GM10248 (cell line): ENCODE results near the gene CELA2A.
"Not testable (repeated sequence)": the region's sequence is repeated elsewhere in the genome, so short reads cannot be mapped to it uniquely, and the experiment has no call there.

Experiments used
- CTCF ChIA-PET: fragments of 300-600 bp; sonication (Branson Sonifier 250); formaldehyde crosslinking; extraction: SDS; loops from one replicate; lab custom pipeline; 2021; ENCODE audit warnings: antibody characterized with exemption; lab: Yijun Ruan, JAX
- POLR2A ChIA-PET: fragments of 350-650 bp; sonication (Branson Sonifier 250); formaldehyde crosslinking; extraction: SDS; loops from one replicate; lab custom pipeline; 2020; ENCODE audit warnings: antibody characterized with exemption; lab: Yijun Ruan, JAX
- DNase-seq: peaks from one replicate; pipeline ENCODE4 v3.0.0; 2012; ENCODE audit errors: extremely low spot score
- TF ChIP-seq, protein P1 (sequence below): IDR thresholded peaks from 2 replicates; pipeline ENCODE4 v1.5.1; 2012; ENCODE audit warnings: mild to moderate bottlenecking, low read depth; ENCODE audit errors: extremely low read depth, missing control alignments, control extremely low read depth

CELA2A gene

DNA sequence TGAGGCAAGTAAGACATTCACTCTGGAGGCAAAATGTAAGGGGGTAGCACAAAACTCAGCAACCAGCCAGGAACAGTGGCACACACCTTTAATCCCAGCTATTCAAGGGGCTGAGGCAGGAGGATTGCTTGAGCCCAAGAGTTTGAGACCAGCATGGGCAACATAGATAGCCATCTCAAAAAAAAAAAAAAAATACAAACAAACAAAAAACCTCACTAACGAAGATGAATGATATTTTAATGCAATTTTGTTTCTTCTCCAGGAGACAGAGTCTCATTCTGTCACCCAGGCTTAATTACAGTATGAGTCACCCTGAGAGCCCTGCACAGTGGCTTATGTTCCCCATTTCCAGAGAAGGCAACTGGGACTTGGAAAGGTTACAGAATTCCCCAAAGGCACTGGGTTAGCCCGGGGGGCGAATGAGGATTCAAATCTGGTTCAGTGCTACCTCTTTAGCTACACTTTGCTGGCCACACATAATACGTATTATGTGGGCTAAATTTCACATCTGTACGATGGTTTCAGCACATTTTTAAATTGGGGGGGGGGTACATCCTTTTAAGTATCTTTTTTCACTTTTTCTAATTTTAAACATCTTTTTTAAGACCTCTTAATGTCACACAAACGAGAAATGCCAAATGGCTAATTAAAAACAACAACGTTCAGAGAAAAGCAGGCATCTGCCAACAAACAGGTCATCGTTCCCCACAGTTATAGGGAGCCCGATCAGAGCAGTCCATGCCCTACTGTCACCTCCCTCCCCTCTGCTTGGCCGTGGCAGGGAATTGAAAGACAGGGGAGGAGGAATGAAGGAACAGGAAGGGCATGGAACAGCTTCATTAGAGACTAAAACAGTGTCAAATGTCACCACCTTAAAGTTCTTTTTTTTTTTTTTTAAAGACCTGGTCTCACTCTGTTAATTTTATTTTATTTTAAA, 3.5 kb downstream of the CELA2A start:
- POLR2A ChIA-PET, result interaction anchor here (0.6 kb wide), 1 partner anchor 290 kb away, joined by 3 read pairs; no protein-coding TSS in a partner anchor
- TF ChIP-seq, protein P1, sequence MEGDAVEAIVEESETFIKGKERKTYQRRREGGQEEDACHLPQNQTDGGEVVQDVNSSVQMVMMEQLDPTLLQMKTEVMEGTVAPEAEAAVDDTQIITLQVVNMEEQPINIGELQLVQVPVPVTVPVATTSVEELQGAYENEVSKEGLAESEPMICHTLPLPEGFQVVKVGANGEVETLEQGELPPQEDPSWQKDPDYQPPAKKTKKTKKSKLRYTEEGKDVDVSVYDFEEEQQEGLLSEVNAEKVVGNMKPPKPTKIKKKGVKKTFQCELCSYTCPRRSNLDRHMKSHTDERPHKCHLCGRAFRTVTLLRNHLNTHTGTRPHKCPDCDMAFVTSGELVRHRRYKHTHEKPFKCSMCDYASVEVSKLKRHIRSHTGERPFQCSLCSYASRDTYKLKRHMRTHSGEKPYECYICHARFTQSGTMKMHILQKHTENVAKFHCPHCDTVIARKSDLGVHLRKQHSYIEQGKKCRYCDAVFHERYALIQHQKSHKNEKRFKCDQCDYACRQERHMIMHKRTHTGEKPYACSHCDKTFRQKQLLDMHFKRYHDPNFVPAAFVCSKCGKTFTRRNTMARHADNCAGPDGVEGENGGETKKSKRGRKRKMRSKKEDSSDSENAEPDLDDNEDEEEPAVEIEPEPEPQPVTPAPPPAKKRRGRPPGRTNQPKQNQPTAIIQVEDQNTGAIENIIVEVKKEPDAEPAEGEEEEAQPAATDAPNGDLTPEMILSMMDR, result no peak
- CTCF ChIA-PET, result no interaction called here
- no peak for DNase-seq

DNA sequence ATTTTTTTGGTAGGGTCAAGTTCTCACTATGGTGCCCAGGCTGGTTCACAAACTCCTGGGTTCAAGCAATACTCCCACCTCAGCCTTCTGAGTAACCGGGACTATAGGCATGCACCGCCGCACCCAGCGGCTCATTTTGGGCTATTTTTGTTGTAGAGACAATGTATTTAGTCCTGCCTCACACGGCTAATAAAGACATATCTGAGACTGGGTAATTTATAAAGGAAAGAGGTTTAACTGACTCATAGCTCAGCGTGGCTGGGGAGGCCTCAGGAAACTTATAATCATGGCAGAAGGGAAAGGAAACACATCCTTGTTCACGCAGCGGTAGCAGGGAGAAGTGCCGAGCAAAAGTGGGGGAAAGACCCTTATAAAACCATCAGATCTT, 4.2 kb downstream of the CELA2A start:
- no peak for DNase-seq
- ChIA-PET CTCF (interaction anchor here (0.6 kb wide), 1 partner anchor 539 kb away, joined by 3 read pairs; no protein-coding TSS in a partner anchor), POLR2A (no interaction called here)
- TF ChIP-seq, protein P1, result no peak

DNA sequence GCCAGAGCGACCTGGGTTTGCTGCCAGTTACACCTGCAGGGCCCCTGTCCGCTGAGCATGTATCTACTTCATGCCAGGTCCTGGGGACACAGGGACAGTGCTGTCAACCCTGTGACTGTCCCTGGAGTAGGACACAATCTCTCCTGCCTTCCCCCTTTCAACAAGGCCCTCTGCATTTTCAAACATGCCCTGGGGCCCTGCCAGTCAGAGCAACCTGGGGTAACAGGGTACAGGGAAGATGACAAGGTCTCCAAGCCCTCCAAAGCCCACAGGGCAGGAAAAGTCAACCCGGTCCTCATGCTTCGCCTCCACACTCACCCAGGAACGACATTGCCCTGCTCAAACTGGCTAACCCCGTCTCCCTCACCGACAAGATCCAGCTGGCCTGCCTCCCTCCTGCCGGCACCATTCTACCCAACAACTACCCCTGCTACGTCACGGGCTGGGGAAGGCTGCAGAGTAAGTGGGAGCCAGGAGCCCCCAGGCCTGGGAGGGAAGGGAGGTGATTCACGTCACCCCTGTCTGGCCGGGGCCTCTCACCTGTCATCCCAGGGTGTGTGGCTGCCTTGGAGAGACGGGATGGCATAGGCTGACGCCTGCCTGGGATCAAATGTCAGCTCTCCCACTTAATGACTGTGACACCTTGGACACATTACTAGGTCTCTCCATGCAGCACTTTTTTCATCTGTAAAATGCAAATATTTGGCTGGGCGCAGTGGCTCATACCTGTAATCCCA, 6.7 kb downstream of the CELA2A start:
- DNase-seq, CTCF ChIA-PET, POLR2A ChIA-PET: not testable (repeated sequence)

DNA sequence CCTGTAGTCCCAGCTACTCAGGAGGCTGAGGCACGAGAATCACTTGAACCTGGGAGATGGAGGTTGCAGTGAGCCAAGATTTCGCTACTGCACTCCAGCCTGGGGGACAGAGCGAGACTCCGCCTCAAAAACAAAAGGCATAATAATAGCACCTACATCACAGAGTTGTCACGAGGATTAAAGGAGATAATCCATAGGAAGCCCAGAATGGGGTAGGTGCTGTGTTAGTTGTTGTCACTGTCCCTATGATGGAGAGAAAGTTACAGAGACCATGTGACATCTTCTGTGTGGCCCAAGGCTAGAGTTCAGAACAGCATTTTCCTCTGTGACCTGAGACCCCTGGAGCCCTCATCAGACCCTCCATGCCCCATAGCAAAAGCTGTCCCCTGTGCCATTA, 7.4 kb downstream of the CELA2A start:
- DNase-seq, CTCF ChIA-PET, POLR2A ChIA-PET: not testable (repeated sequence)

DNA sequence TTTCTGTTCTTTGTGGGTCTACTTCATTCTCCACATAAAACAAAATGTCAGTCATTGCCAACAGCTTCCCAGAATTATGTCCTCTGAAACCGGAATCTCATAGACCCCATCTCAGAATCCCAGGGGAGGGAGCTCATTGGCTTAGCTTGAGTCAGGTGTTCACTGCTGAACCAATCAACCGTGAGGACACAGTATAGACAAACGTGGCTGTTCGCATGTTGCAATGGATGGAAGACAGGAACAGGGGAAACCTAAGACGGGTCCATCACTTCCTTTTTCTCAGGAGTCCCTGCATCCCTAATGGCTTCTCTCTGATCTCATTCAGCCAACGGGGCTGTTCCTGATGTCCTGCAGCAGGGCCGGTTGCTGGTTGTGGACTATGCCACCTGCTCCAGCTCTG, 9.1 kb downstream of the CELA2A start:
- ChIA-PET POLR2A (no interaction called here), CTCF (interaction anchor here (0.7 kb wide), 1 partner anchor 34 kb away, joined by 3 read pairs; no protein-coding TSS in a partner anchor)
- no peak for DNase-seq
- TF ChIP-seq, protein P1, result no peak

DNA sequence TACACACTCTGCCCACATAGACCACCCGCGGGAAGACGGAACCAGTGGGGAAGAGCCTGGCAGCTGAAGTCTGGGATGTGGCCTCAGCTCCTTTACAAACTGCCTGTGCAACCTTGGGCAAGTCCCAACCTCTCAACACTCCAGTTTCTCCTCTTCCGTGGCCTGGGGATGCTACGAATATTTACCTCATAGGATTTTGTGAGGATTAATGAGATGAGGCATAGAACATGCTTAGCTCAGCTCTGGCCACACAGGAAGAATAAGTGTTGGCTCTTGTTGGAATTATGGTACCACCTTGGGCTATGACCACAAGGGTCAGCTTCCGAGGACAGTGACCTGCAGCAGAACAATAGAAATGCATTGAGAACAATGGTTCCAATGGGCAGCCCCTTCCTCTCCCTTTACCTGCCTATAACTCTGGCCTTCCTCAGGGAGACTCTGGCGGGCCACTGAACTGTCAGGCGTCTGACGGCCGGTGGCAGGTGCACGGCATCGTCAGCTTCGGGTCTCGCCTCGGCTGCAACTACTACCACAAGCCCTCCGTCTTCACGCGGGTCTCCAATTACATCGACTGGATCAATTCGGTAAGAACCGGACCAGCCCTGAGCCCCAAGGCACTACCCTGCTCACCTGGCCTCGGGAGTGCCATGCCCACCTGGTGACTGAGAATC, 10.6 kb downstream of the CELA2A start:
- DNase-seq, CTCF ChIA-PET, POLR2A ChIA-PET: not testable (repeated sequence)

DNA sequence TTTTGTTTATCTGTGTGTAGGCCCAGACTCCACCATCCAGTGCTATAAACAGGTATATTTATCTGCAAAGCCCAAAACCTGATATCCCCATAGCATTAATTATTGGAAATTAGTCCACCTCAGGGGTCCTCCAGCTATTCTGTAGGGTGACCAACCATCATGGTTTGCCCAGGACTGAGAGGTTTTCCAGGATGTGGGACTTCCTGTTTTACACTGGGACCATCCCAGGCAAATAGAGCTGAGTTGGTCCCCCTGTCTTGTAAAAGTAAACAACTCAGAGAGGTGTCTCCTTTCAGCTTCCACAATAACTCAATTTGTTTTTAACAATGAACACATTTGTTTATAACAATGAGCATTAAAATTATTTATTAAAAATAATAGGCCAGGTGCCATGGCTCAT, 11.6 kb downstream of the CELA2A start:
- ChIA-PET POLR2A (no interaction called here), CTCF (interaction anchor here (1.2 kb wide), 1 partner anchor 145 kb away, joined by 4 read pairs; no protein-coding TSS in a partner anchor)
- no peak for DNase-seq
- TF ChIP-seq, protein P1, result no peak
